B cell (primary cell): Measurements from ENCODE around the gene CTBP2.

Source experiments
- CTCF ChIP-seq: fragments of 200-600 bp; IDR thresholded peaks from one replicate; pipeline ENCODE4 v1.8.0; 2022; ENCODE audit warnings: antibody characterized with exemption, mild to moderate bottlenecking
- EZH2 ChIP-seq: IDR thresholded peaks from 2 replicates; pipeline ENCODE4 v1.6.1; 2012; ENCODE audit warnings: borderline replicate concordance, low read depth, mild to moderate bottlenecking, moderate library complexity, low read length; ENCODE audit not compliant: insufficient read depth, poor library complexity, severe bottlenecking

GRCh38 chr10:125006188-125006680 lies 154.1 kb downstream of the CTBP2 start:
- TF ChIP-seq CTCF (no peak), EZH2 (no peak)
